Thyroid gland (tissue), 4 donors: ENCODE data around the gene RO60. TPM values are rescaled to one million over a fixed set of nuclear protein-coding genes. Genes with fewer than 3 reads are reported as not detected.

Source experiments
- DNase-seq, 2 donors: peaks; one replicate each; pipeline ENCODE4 v3.0.0-alpha.2; 2019
- H3K27ac ChIP-seq, 3 donors: fragments of 200-600 bp; sonication (generic); 1 replicate in 2 of 3; 2 replicates in 1 of 3; pipeline ENCODE4 v1.5.1; 2016 to 2019; ENCODE audit warnings: mild to moderate bottlenecking in 1 of 3, moderate library complexity in 1 of 3
- H3K27me3 ChIP-seq: fragments of 200-600 bp; sonication (generic); one replicate; pipeline ENCODE4 v1.5.1; 2019
- H3K36me3 ChIP-seq, 2 donors: fragments of 200-600 bp; sonication (generic); one replicate each; pipeline ENCODE4 v1.5.1; 2016 to 2019
- H3K4me1 ChIP-seq, 2 donors: fragments of 200-600 bp; sonication (generic); one replicate each; pipeline ENCODE4 v1.5.1; 2017 to 2019
- H3K4me3 ChIP-seq, 3 donors: fragments of 200-600 bp; sonication (generic); replicated peaks in 1 of 3; 1 replicate in 2 of 3; 2 replicates in 1 of 3; pipeline ENCODE4 v1.5.1; 2016; ENCODE audit warnings: mild to moderate bottlenecking in 1 of 3
- H3K9me3 ChIP-seq: fragments of 200-600 bp; sonication (generic); one replicate; pipeline ENCODE4 v1.5.1; 2017
- POLR2A ChIP-seq, 2 donors: fragments of 450-650 bp; IDR thresholded peaks; one replicate each; pipeline ENCODE4 v1.6.1; 2017; ENCODE audit warnings: antibody characterized with exemption in 2 of 2, mild to moderate bottlenecking in 2 of 2, moderate library complexity in 1 of 2
- WGBS, 2 donors: methylation state at CpG; one replicate each; pipeline ENCODE4 v1.1.5; 2017; 5-methylcytosine and 5-hydroxymethylcytosine counted together
- intact Hi-C: fragments of 100-400 bp; cut with DNase I; formaldehyde crosslinking; loops from one replicate; pipeline ENCODE4 v1.15.1; 2023
- total RNA-seq, 4 donors: library from RNA; depleted of rRNA; stranded (reverse); fragments of >200 nt; gene quantifications; one replicate each; pipeline ENCODE4 v1.2.3, GENCODE V29; 2016
- TF ChIP-seq, protein P1 (sequence below), 6 experiments: fragments of 200-600 bp in 3 of 6; fragments of 450-650 bp in 3 of 6; sonication (generic) in 3 of 6; IDR thresholded peaks; one replicate each; pipeline ENCODE4 v1.5.1; 2016 to 2019; ENCODE audit warnings: antibody characterized with exemption in 6 of 6, mild to moderate bottlenecking in 2 of 6, inconsistent platforms in 1 of 6, moderate library complexity in 1 of 6

The RO60 gene
- total RNA-seq: 100 to 1,000 TPM in 2 of 4 donors, 10 to 100 TPM in 2; 90.1 to 129 (median 102) TPM

DNA sequence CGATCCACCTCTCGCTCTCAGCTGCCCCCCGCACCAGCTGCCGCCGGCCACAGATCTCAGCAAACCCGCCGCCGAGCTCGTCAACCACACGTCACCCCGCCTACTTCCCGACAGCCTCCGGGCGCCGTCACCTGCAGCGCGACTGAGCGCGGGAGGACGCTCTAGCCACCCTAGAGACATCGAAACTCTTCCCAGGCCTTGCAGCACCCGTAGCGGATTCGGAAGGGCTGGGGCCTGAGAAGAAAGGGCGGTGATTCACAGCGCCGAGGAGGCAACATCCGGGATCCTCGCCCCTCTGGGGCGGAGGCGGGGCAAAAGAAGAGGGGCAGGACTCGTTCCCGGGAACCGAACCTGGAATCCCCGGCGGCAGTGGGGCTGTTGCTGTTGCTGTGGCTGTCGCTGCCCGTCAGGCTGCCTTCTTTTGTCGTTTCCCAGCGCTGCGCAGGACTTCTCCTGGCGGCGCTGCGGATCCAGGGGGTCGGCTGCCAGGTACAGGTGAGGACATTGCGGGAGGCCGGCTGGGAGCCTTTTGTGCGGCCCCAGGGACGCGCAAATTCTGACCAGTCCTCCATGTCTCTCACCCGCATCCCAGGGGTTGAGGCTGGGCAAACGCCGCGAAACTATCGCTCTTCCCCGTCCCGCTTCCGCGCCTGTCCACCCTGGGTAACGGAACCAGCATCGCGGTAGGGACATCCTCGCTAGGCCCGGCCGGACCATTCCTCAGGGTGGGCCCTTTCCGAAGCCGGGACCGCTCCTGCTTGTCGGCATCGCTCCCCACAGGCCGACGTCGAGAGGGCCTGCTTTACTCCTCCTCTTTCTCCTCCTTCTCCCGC, at the start of gene RO60, which contains the start of gene UCHL5:
RO60 (plus strand) TSS at position 331 of the 833 bp plus-strand sequence. CDS start 9,443 bp downstream, outside the sequence.
UCHL5 (minus strand) TSS at position 79 of the 833 bp plus-strand sequence. CDS start 100 bp downstream, outside the sequence.
- Histone ChIP-seq H3K4me1 (peaks cover 19 to 24% of the 10 kb centered on the region in 2 donors), H3K27ac (peak within 1 kb of the TSS; percentile 80 to 97 (median 96)), H3K27me3 (no peaks in the 10 kb centered on the region), H3K9me3 (no peaks in the 10 kb centered on the region), H3K36me3 (no peaks in the 10 kb centered on the region), H3K4me3 (peak within 1 kb of the TSS; percentile 43 to 85 (median 78))
- WGBS, 2 donors: 1% methylated on average over 22 to 29 of the region's 74 CpGs
- intact Hi-C loops: no loop called here
- peak; percentile 96 to 97 for DNase-seq
- peak; percentile 48 to 89 for TF ChIP-seq POLR2A (IDR thresholded peaks at IDR 0.05)
- TF ChIP-seq, protein P1, sequence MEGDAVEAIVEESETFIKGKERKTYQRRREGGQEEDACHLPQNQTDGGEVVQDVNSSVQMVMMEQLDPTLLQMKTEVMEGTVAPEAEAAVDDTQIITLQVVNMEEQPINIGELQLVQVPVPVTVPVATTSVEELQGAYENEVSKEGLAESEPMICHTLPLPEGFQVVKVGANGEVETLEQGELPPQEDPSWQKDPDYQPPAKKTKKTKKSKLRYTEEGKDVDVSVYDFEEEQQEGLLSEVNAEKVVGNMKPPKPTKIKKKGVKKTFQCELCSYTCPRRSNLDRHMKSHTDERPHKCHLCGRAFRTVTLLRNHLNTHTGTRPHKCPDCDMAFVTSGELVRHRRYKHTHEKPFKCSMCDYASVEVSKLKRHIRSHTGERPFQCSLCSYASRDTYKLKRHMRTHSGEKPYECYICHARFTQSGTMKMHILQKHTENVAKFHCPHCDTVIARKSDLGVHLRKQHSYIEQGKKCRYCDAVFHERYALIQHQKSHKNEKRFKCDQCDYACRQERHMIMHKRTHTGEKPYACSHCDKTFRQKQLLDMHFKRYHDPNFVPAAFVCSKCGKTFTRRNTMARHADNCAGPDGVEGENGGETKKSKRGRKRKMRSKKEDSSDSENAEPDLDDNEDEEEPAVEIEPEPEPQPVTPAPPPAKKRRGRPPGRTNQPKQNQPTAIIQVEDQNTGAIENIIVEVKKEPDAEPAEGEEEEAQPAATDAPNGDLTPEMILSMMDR (IDR thresholded peaks at IDR 0.05): peak in 1 of 6 experiments; percentile 22

DNA sequence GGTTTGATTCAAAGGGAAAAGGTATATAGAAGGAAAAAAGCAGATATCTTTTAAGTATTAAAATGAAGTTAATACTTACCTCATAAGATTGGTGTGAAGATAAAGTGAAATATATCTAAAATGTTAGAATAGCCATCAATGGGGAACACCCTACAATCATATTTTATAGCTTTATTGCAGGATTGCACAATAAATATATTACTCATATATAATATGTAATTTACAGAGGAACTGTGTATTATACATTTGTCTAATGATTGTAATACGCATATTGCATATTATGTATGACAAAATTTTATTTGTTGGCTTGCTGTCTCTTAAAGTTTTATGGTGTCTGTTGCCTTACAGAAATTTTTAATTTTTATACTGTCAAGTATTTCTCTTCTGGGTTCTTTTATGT, 48.0 kb upstream of the RO60 start:
- no peaks in the 10 kb centered on the region for H3K4me1 ChIP-seq
- no peaks in the 10 kb centered on the region for H3K36me3 ChIP-seq
- TF ChIP-seq, protein P1 (IDR thresholded peaks at IDR 0.05): no peak
- TF ChIP-seq POLR2A (IDR thresholded peaks at IDR 0.05): no peak
- no peak overlapping the region for H3K4me3 ChIP-seq
- intact Hi-C loops: no loop called here
- WGBS, 2 donors: 97% methylated on average over 1 of the region's 1 CpG
- H3K9me3 ChIP-seq: no peaks in the 10 kb centered on the region
- no peaks in the 10 kb centered on the region for H3K27me3 ChIP-seq
- H3K27ac ChIP-seq: no peak overlapping the region
- DNase-seq: no peak

DNA sequence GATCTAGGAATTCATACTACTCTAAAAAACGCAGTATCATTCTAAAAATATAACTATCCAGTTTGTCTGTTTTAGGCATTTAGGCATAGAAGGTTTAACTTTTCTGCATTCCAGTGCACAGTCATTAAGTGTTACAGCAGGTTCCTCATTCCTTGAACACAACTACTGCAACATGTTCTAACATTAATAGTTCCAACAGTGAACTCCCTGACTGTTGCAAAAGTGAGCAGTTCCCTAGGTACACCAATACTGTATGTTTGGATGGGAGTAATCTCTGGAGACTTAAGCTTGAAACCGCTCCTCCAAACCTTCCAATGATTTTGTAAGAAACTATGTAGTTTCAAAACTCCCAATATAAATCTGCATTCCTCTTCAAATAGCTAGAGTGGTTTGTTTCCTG, 46.4 kb upstream of the RO60 start:
- no peak for TF ChIP-seq POLR2A (IDR thresholded peaks at IDR 0.05)
- TF ChIP-seq, protein P1 (IDR thresholded peaks at IDR 0.05): no peak
- no peak overlapping the region for H3K27ac ChIP-seq
- intact Hi-C loops: no loop called here
- 80 to 81% methylated on average over 2 of the region's 2 CpGs for WGBS, 2 donors
- no peaks in the 10 kb centered on the region for H3K36me3 ChIP-seq
- DNase-seq: no peak
- H3K27me3 ChIP-seq: no peaks in the 10 kb centered on the region
- no peaks in the 10 kb centered on the region for H3K4me1 ChIP-seq
- H3K9me3 ChIP-seq: no peaks in the 10 kb centered on the region
- no peak overlapping the region for H3K4me3 ChIP-seq

DNA sequence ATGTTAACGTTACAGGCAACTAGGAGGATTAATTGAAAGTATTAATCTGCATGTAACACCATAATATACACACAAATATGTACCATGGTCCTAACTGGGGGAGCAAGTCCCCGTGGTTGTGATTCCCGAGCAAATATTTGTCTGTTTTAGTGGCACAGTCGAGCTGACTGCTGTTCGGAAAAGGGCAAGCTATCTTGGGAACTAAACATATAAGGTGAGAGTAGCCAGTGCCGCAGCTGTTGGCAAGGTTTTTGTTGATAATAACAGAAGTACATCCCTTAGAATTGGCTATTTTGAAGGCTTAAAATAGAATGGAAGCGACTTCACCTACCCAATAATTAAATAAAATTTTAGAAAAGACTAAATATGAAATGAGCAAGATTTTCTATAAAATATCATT, 45.7 kb upstream of the RO60 start:
- Histone ChIP-seq H3K27ac (no peak overlapping the region), H3K9me3 (no peaks in the 10 kb centered on the region), H3K4me3 (no peak overlapping the region), H3K4me1 (no peaks in the 10 kb centered on the region), H3K36me3 (no peaks in the 10 kb centered on the region), H3K27me3 (no peaks in the 10 kb centered on the region)
- intact Hi-C loops: no loop called here
- TF ChIP-seq POLR2A (IDR thresholded peaks at IDR 0.05): no peak
- TF ChIP-seq, protein P1 (IDR thresholded peaks at IDR 0.05): no peak
- DNase-seq: no peak
- WGBS, 2 donors: 87 to 90% methylated on average over 7 of the region's 7 CpGs

DNA sequence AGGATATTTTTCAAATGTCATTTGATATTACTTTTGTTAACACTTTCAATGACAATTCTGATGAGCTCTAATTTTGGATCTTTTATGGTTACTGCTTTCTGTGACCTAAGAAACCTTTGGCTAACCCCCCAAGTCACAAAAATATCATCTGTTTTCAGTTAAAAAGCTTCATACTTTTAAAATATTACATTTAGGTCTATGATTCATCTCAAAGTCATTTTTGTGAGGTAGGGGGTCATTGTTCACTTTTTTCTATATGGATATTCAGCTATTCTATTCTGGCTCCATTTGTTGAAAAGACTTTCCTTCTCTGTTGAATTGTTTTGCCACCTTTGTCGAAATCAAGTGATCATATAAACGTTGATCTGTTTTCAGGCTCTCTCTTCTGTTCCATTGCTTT, 45.0 kb upstream of the RO60 start:
- TF ChIP-seq, protein P1 (IDR thresholded peaks at IDR 0.05): no peak
- TF ChIP-seq POLR2A (IDR thresholded peaks at IDR 0.05): no peak
- Histone ChIP-seq H3K27ac (no peak overlapping the region), H3K36me3 (no peaks in the 10 kb centered on the region), H3K4me3 (no peak overlapping the region), H3K9me3 (no peaks in the 10 kb centered on the region), H3K4me1 (no peaks in the 10 kb centered on the region), H3K27me3 (no peaks in the 10 kb centered on the region)
- intact Hi-C loops: no loop called here
- DNase-seq: no peak
- WGBS, 2 donors: 80 to 83% methylated on average over 2 of the region's 2 CpGs
